ENCODE measurements around the gene FAM236B.
"Not testable (repeated sequence)": the region's sequence is repeated elsewhere in the genome, so short reads cannot be mapped to it uniquely, and the experiment has no call there.

DNA sequence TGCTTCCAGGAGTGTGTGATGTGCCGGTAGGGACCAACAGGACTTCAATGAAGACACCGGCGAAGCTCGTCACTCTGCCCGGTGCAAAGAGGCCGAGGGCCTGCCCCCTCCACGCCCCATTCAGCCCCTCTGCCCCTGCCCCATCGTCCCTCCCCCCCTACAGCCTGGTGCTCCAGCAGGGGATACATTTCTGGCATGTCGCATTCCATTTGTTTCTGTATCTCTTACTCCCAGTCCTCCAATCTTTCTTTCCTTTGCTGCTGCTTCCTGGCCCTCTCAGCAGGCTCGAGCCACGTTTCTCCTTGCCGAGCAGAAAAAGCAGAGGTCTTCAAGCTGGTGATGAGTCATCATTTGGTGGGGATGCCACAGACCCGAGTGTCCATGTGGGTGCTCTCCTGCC lies 25.6 kb upstream of the FAM236B start, which contains the start of gene FAM236D:
- TF ChIP-seq, protein P1, sequence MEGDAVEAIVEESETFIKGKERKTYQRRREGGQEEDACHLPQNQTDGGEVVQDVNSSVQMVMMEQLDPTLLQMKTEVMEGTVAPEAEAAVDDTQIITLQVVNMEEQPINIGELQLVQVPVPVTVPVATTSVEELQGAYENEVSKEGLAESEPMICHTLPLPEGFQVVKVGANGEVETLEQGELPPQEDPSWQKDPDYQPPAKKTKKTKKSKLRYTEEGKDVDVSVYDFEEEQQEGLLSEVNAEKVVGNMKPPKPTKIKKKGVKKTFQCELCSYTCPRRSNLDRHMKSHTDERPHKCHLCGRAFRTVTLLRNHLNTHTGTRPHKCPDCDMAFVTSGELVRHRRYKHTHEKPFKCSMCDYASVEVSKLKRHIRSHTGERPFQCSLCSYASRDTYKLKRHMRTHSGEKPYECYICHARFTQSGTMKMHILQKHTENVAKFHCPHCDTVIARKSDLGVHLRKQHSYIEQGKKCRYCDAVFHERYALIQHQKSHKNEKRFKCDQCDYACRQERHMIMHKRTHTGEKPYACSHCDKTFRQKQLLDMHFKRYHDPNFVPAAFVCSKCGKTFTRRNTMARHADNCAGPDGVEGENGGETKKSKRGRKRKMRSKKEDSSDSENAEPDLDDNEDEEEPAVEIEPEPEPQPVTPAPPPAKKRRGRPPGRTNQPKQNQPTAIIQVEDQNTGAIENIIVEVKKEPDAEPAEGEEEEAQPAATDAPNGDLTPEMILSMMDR (IDR thresholded peaks at IDR 0.05): not testable (repeated sequence)
- not testable (repeated sequence) for TF ChIP-seq EP300, POLR2A, POLR2AphosphoS5 (IDR thresholded peaks at IDR 0.05)

All from sigmoid colon (tissue), 4 donors.